GM19455 (cell line): ENCODE results near the gene COL1A1.

Source experiments
- ATAC-seq: cut with Tn5 transposase; IDR thresholded peaks from one replicate; pipeline ENCODE4 v1.9.1; 2021; ENCODE audit not compliant: unreplicated experiment

COL1A1 gene

GRCh38 chr17:50200457-50201275 lies 765 bp downstream of the COL1A1 start:
- peak; percentile 69 for ATAC-seq

GRCh38 chr17:50199803-50200456 lies 1.5 kb downstream of the COL1A1 start:
- peak; percentile 26 for ATAC-seq

GRCh38 chr17:50199211-50199802 lies 2.1 kb downstream of the COL1A1 start:
- no peak for ATAC-seq

GRCh38 chr17:50198026-50198669 lies 3.3 kb downstream of the COL1A1 start:
- no peak for ATAC-seq

GRCh38 chr17:50196826-50197225 lies 4.6 kb downstream of the COL1A1 start:
- no peak for ATAC-seq

- ATAC-seq, result no peak
Observed at GRCh38 chr17:50196036-50196435, 5.4 kb downstream of the COL1A1 start.

GRCh38 chr17:50194934-50195865 lies 6.2 kb downstream of the COL1A1 start:
- no peak for ATAC-seq

GRCh38 chr17:50194140-50194933 lies 7.1 kb downstream of the COL1A1 start:
- ATAC-seq, result no peak

GRCh38 chr17:50192618-50193291 lies 8.7 kb downstream of the COL1A1 start:
- ATAC-seq, result no peak

- no peak for ATAC-seq
Observed at GRCh38 chr17:50192144-50192617, 9.2 kb downstream of the COL1A1 start.

GRCh38 chr17:50191359-50192143 lies 9.9 kb downstream of the COL1A1 start:
- ATAC-seq, result no peak

- ATAC-seq, result no peak
Observed at GRCh38 chr17:50190603-50191358, 10.7 kb downstream of the COL1A1 start.

GRCh38 chr17:50190293-50190602 lies 11.2 kb downstream of the COL1A1 start:
- ATAC-seq, result no peak

GRCh38 chr17:50189550-50190292 lies 11.7 kb downstream of the COL1A1 start:
- no peak for ATAC-seq

- ATAC-seq, result no peak
Observed at GRCh38 chr17:50188921-50189549, 12.4 kb downstream of the COL1A1 start.

- no peak for ATAC-seq
Observed at GRCh38 chr17:50188531-50188920, 12.9 kb downstream of the COL1A1 start.
